Measurements from ENCODE around the gene ETV2. TPM values are rescaled to one million over a fixed set of nuclear protein-coding genes. Genes with fewer than 3 reads are reported as not detected.

Gene ETV2
- total and polyA plus RNA-seq, 12 donors, result 0.38 to 5.3 (median 2.2) TPM; not detected in 2

DNA sequence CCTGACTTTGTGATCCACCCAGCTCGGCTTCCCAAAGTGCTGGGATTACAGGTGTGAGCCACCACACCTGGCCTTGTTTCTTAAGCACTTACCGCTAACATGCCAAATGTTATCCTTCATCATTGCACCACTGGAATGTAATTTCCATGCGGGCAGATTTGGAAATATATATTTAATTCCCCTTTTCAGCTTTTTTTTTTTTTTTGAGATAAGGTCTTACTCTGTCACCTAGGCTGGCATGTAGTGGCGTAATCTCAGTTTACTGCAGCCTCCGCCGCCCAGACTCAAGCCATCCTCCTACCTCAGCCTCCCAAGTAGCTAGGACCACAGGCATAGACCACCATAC is 20.4 kb downstream of the ETV2 start:
- 90 to 98% (median 97%) methylated on average over 6 of the region's 6 CpGs for WGBS, 4 donors
- Histone ChIP-seq H3K36me3 (replicated peaks in 1 of 2) (peaks cover 0 to 36% of the 10 kb centered on the region in 2 donors), H3K4me1 (replicated peaks in 1 of 2) (no peaks in the 10 kb centered on the region), H3K27ac (no peak overlapping the region), H3K9me3 (replicated peaks in 1 of 3) (no peaks in the 10 kb centered on the region), H3K4me3 (no peak overlapping the region), H3K27me3 (no peaks in the 10 kb centered on the region)
- TF ChIP-seq, protein P1, sequence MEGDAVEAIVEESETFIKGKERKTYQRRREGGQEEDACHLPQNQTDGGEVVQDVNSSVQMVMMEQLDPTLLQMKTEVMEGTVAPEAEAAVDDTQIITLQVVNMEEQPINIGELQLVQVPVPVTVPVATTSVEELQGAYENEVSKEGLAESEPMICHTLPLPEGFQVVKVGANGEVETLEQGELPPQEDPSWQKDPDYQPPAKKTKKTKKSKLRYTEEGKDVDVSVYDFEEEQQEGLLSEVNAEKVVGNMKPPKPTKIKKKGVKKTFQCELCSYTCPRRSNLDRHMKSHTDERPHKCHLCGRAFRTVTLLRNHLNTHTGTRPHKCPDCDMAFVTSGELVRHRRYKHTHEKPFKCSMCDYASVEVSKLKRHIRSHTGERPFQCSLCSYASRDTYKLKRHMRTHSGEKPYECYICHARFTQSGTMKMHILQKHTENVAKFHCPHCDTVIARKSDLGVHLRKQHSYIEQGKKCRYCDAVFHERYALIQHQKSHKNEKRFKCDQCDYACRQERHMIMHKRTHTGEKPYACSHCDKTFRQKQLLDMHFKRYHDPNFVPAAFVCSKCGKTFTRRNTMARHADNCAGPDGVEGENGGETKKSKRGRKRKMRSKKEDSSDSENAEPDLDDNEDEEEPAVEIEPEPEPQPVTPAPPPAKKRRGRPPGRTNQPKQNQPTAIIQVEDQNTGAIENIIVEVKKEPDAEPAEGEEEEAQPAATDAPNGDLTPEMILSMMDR (IDR thresholded peaks at IDR 0.05), result no peak
- TF ChIP-seq POLR2A (IDR thresholded peaks at IDR 0.05), result no peak
- intact Hi-C loops (cut with DNase I), result no loop called here
- DNase-seq, result no peak

DNA sequence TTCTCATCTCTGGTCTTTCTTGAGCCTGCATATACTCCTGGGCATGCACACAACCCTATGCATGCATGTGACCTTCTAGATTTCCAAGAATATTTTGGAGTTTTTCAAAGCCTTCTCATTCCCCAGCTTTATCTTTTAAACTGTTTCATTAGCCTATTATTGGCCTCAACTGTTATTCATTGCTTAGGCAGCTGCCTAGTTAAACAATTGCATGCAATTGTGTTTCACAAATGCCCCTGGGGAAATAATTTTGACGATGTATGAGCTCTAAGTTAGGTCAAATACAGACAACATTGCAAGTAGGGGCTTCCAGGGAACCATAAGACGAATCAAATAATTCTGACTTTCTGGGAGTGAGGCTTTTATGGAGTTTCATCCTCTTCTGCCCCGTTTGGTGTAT is 22.4 kb downstream of the ETV2 start:
- H3K27me3 ChIP-seq, result no peaks in the 10 kb centered on the region

DNA sequence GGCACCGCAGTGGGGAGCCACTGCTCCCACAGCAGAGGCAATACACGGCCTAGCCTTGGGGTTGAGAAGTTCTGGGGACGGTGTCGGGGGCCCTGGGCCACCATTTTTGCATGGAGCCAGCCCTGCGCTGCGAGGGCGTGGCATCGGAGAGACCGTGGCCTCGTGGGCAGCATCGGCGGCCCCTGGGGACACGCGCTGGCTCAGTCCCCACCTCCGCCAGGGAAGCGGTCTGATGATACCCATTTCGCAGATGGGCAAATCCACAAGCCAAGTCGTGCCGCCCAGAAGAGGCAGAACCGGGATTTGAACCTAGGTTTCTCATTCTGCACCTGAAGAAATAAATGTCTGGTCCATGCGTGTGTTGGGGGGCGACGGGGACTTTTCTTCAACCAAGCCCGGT is 23.6 kb downstream of the ETV2 start:
- H3K36me3 ChIP-seq (replicated peaks in 1 of 2), result peaks cover 0 to 7% of the 10 kb centered on the region in 2 donors
- WGBS, 4 donors, result 92 to 96% (median 95%) methylated on average over 9 to 24 of the region's 24 CpGs
- no peak overlapping the region for H3K4me3 ChIP-seq
- no peak for DNase-seq
- TF ChIP-seq POLR2A (IDR thresholded peaks at IDR 0.05), result no peak
- TF ChIP-seq, protein P1 (IDR thresholded peaks at IDR 0.05), result no peak
- no peak overlapping the region for H3K27ac ChIP-seq
- H3K27me3 ChIP-seq, result no peaks in the 10 kb centered on the region
- H3K9me3 ChIP-seq (replicated peaks in 1 of 3), result no peaks in the 10 kb centered on the region
- intact Hi-C loops (cut with DNase I), result no loop called here
- no peaks in the 10 kb centered on the region for H3K4me1 ChIP-seq (replicated peaks in 1 of 2)

More for the DNA sequence above, 22.4 kb downstream of the ETV2 start:
- DNase-seq, result no peak
- Histone ChIP-seq H3K9me3 (replicated peaks in 1 of 3) (no peaks in the 10 kb centered on the region), H3K27ac (no peak overlapping the region), H3K36me3 (replicated peaks in 1 of 2) (peaks cover 0 to 17% of the 10 kb centered on the region in 2 donors), H3K4me1 (replicated peaks in 1 of 2) (no peaks in the 10 kb centered on the region), H3K4me3 (no peak overlapping the region)
- WGBS, 4 donors, result 76 to 85% (median 81%) methylated on average over 3 of the region's 3 CpGs
- TF ChIP-seq POLR2A (IDR thresholded peaks at IDR 0.05), result no peak
- TF ChIP-seq, protein P1 (IDR thresholded peaks at IDR 0.05), result no peak
- intact Hi-C loops (cut with DNase I), result no loop called here

DNA sequence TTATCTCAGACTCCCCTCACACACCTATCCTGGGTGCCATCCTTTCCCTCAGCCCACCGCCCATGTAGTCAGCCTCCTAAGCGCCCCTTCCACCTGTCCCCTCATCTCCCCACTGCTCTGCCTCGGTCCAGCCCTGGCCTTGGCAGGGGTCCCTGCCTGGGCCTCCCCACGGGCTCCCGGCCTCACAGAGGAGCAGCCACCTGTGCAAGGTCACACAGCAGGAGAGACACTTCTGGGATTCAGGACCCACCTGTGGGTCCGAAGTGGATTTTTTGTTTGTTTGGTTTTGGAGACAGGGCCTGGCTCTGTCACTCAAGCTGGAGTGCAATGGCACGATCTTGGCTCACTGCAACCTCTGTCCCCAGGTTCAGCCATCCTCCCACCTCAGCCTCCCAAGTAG is 24.1 kb downstream of the ETV2 start:
- no peak for TF ChIP-seq POLR2A (IDR thresholded peaks at IDR 0.05)
- TF ChIP-seq, protein P1 (IDR thresholded peaks at IDR 0.05), result no peak
- intact Hi-C loops (cut with DNase I), result no loop called here
- no peaks in the 10 kb centered on the region for H3K4me1 ChIP-seq (replicated peaks in 1 of 2)
- no peak overlapping the region for H3K4me3 ChIP-seq
- H3K36me3 ChIP-seq (replicated peaks in 1 of 2), result peaks cover 0 to 3% of the 10 kb centered on the region in 2 donors
- WGBS, 4 donors, result 72 to 85% (median 80%) methylated on average over 3 to 7 of the region's 7 CpGs
- no peaks in the 10 kb centered on the region for H3K27me3 ChIP-seq
- no peak for DNase-seq
- no peak overlapping the region for H3K27ac ChIP-seq
- H3K9me3 ChIP-seq (replicated peaks in 1 of 3), result no peaks in the 10 kb centered on the region

Data from adrenal gland (tissue), 12 donors.